PC-9 (cell line): ENCODE measurements around the gene AGO1. TPM values are rescaled to one million over a fixed set of nuclear protein-coding genes. Genes with fewer than 3 reads are reported as not detected.

Experiments
- BruUV-seq: library from RNA; stranded (reverse); fragments of 400-500 nt; replicated peaks from 2 replicates; lab custom pipeline; 2021; lab: Mats Ljungman, UMichigan
- CTCF ChIA-PET: fragments of 300-600 bp; sonication (Branson Sonifier 250); formaldehyde crosslinking; loops from one replicate; lab custom pipeline; 2022; ENCODE audit warnings: antibody characterized with exemption; lab: Charles Lee
- POLR2A ChIA-PET: fragments of 300-600 bp; sonication (Branson Sonifier 250); formaldehyde crosslinking; loops from one replicate; lab custom pipeline; 2022; ENCODE audit warnings: antibody characterized with exemption; ENCODE audit not compliant: unreplicated experiment; lab: Charles Lee
- DNase-seq, 2 experiments: peaks; one replicate each; pipeline versions ENCODE4 v3.0.0 to v3.0.0-alpha.2; 2015 to 2022; ENCODE audit warnings: mixed read lengths in 1 of 2
- H2AFZ ChIP-seq: fragments of 200-600 bp; sonication (generic); 2 replicates; pipeline ENCODE4 v1.8.1; 2017; ENCODE audit warnings: antibody characterized with exemption
- H3F3A ChIP-seq: fragments of 200-600 bp; sonication (generic); 2 replicates; pipeline ENCODE4 v1.8.1; 2017; ENCODE audit warnings: antibody characterized with exemption, mild to moderate bottlenecking, low read depth; ENCODE audit not compliant: insufficient read depth
- H3K27ac ChIP-seq: fragments of 200-600 bp; sonication (generic); 2 replicates; pipeline ENCODE4 v1.6.1; 2016; ENCODE audit warnings: mixed run types
- H3K27me3 ChIP-seq: fragments of 200-600 bp; sonication (generic); 2 replicates; pipeline ENCODE4 v1.6.1; 2016; ENCODE audit warnings: low read depth, mixed run types; ENCODE audit not compliant: insufficient read depth
- H3K36me3 ChIP-seq: fragments of 200-600 bp; sonication (generic); 2 replicates; pipeline ENCODE4 v1.6.1; 2016; ENCODE audit warnings: low read depth, mixed run types
- H3K4me1 ChIP-seq: fragments of 200-600 bp; sonication (generic); replicated peaks from 2 replicates; pipeline ENCODE4 v1.6.1; 2016; ENCODE audit warnings: mixed run types; ENCODE audit not compliant: insufficient read depth
- H3K4me2 ChIP-seq: fragments of 200-600 bp; sonication (generic); 2 replicates; pipeline ENCODE4 v1.6.1; 2017; ENCODE audit warnings: mixed run types
- H3K4me3 ChIP-seq: fragments of 200-600 bp; sonication (generic); 2 replicates; pipeline ENCODE4 v1.6.1; 2016; ENCODE audit warnings: mixed run types
- H3K79me2 ChIP-seq: fragments of 200-600 bp; sonication (generic); 2 replicates; pipeline ENCODE4 v1.6.1; 2017; ENCODE audit warnings: low read depth, mixed run types
- H3K9me2 ChIP-seq: fragments of 200-600 bp; sonication (generic); 2 replicates; pipeline ENCODE4 v1.8.1; 2017; ENCODE audit warnings: mild to moderate bottlenecking; ENCODE audit not compliant: insufficient read depth
- H3K9me3 ChIP-seq: fragments of 200-600 bp; sonication (generic); 2 replicates; pipeline ENCODE4 v1.8.1; 2016; ENCODE audit warnings: low read depth; ENCODE audit not compliant: insufficient read depth
- H4K20me1 ChIP-seq: fragments of 200-600 bp; sonication (generic); 2 replicates; pipeline ENCODE4 v1.8.1; 2017; ENCODE audit not compliant: insufficient read depth
- EZH2 ChIP-seq: fragments of 200-600 bp; sonication (generic); IDR thresholded peaks from 2 replicates; pipeline ENCODE4 v1.8.0; 2017; ENCODE audit warnings: antibody characterized with exemption, low read depth
- intact Hi-C: fragments of 100-400 bp; cut with micrococcal nuclease; formaldehyde crosslinking; loops from one replicate; pipeline ENCODE4 v1.10.0; 2022; ENCODE audit not compliant: unreplicated experiment
- total RNA-seq: library from RNA; stranded (reverse); gene quantifications from 2 replicates; pipeline ENCODE4 v1.2.3, GENCODE V29; 2021
- TF ChIP-seq, protein P1 (sequence below): fragments of 200-600 bp; sonication (generic); conservative IDR thresholded peaks from 2 replicates; pipeline ENCODE4 v1.6.1; 2017; ENCODE audit warnings: mixed run types, antibody characterized with exemption, mild to moderate bottlenecking, moderate library complexity

Gene AGO1
- total RNA-seq, 1 experiment from 2014 or later: 66.0 TPM

DNA sequence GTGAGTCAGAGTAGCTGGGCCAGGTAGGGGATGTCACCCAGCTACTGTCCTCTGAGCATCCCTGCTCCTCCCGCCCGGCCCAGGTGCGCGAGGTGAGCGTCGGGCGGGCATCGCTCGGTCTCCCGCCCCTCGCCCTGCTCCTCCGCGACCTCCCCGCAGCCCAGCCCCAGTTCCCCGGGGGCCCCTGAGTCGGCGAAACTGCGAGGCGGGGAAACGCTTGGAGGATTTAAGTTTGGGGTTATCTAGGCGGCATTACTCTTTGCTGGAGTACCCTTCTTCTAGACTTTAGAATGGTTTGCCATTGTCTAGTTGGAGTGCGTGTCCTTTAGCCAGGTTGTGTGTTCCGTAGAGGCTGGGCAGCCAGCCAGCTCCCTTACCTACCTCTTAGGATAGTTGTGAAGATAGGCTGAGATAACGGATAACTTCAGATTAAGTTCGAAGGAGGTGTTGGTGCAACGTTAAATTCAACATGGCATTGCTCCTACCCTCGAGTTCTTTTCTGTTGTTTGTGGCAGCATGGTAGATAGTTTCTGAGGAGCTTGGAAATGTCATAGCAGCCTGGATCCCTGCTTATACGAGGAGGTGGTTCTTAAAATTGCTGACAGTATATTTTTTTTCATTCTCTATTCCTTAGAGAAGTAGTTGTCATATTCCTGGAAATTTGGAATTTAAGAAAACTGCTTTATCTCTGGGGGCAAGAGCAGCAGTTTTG lies 48.6 kb downstream of the AGO1 start:
- POLR2A ChIA-PET: interaction anchor here (0.5 to 0.9 kb wide), 2 partner anchors 43 to 82 kb away, joined by 5 to 9 read pairs; no protein-coding TSS in a partner anchor
- Histone ChIP-seq H3K36me3 (no peaks in the 10 kb centered on the region), H3K9me2 (no peaks in the 10 kb centered on the region), H3F3A (peaks cover 32% of the 10 kb centered on the region), H3K4me1 (peaks cover 30% of the 10 kb centered on the region), H3K27ac (peak overlapping the region; percentile 90), H3K79me2 (peaks cover 61% of the 10 kb centered on the region), H3K4me3 (peak overlapping the region; percentile 87), H3K27me3 (no peaks in the 10 kb centered on the region), H4K20me1 (peaks cover 26% of the 10 kb centered on the region), H3K4me2 (peak overlapping the region; percentile 96), H3K9me3 (no peaks in the 10 kb centered on the region), H2AFZ (peak overlapping the region; percentile 92)
- DNase-seq: no peak
- TSS peak; percentile 48 for BruUV-seq
- intact Hi-C loops: loop anchor here (1.0 to 2.0 kb wide), 2 partner anchors 49 to 157 kb away; partner anchors contain the start of genes ADPRS and AGO1
- TF ChIP-seq EZH2: no peak
- TF ChIP-seq, protein P1, sequence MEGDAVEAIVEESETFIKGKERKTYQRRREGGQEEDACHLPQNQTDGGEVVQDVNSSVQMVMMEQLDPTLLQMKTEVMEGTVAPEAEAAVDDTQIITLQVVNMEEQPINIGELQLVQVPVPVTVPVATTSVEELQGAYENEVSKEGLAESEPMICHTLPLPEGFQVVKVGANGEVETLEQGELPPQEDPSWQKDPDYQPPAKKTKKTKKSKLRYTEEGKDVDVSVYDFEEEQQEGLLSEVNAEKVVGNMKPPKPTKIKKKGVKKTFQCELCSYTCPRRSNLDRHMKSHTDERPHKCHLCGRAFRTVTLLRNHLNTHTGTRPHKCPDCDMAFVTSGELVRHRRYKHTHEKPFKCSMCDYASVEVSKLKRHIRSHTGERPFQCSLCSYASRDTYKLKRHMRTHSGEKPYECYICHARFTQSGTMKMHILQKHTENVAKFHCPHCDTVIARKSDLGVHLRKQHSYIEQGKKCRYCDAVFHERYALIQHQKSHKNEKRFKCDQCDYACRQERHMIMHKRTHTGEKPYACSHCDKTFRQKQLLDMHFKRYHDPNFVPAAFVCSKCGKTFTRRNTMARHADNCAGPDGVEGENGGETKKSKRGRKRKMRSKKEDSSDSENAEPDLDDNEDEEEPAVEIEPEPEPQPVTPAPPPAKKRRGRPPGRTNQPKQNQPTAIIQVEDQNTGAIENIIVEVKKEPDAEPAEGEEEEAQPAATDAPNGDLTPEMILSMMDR: no peak
- CTCF ChIA-PET: interaction anchor here (0.5 kb wide), 1 partner anchor 90 kb away, joined by 16 read pairs; no protein-coding TSS in a partner anchor

DNA sequence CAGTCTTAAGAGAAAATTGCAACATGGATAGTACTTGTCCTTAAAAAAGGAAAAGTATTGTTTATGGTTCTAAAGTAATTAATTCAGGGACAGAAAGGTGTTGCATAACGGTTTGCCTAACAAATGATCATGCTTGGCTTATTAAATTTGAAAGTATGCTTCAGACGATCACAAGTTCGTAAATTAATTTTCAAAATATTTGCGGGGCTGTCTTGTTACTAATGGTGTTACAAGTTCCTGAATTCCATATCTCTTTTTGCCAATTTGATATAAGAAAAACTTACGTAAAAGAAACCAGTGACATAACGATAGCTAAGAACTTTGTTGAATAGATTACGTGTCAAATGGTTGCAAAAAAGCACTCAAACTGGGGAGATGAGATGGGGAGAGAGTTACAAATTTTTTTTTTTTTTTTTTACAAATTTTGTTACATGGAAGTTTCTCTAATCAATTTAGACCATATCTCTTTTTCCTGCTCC lies 49.2 kb downstream of the AGO1 start:
- H3K27ac ChIP-seq: peak overlapping the region; percentile 90
- peaks cover 67% of the 10 kb centered on the region for H3K79me2 ChIP-seq
- intact Hi-C loops: no loop called here
- H3K4me2 ChIP-seq: peak overlapping the region; percentile 96
- H3K9me3 ChIP-seq: no peaks in the 10 kb centered on the region
- H3K36me3 ChIP-seq: no peaks in the 10 kb centered on the region
- H3K9me2 ChIP-seq: no peaks in the 10 kb centered on the region
- peak overlapping the region; percentile 87 for H3K4me3 ChIP-seq
- BruUV-seq: no TSS peak
- no peak for DNase-seq
- H2AFZ ChIP-seq: 0 out of 2 replicates have a peak overlapping the region, but pooled peaks have one; percentile 92
- peaks cover 30% of the 10 kb centered on the region for H3F3A ChIP-seq
- H4K20me1 ChIP-seq: peaks cover 30% of the 10 kb centered on the region
- no peaks in the 10 kb centered on the region for H3K27me3 ChIP-seq
- peaks cover 30% of the 10 kb centered on the region for H3K4me1 ChIP-seq
- TF ChIP-seq, protein P1: no peak
- no peak for TF ChIP-seq EZH2
- ChIA-PET POLR2A (interaction anchor here (0.6 kb wide), 1 partner anchor 192 kb away, joined by 4 read pairs; no protein-coding TSS in a partner anchor), CTCF (no interaction called here)

DNA sequence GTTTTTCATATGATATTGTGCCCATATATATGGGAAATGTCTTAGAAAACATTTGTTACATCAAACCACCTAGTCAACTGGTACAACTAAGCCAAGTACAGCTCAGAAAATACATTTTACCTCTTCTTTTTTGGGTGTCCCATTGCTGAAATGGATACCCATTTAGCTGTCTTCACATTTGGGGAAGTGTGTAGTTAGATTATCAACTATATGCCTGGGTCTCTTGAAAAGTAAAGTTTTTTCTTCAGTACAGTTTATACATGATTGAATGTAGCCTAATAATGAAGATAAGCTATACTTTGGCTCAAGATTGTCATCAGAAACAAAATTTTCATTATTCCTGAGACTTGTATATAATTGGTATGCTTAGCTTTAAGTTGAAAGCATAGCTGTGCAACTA lies 49.9 kb downstream of the AGO1 start:
- Histone ChIP-seq H3K9me2 (no peaks in the 10 kb centered on the region), H3K27me3 (no peaks in the 10 kb centered on the region), H3K4me1 (peaks cover 30% of the 10 kb centered on the region), H2AFZ (no peak overlapping the region), H3K27ac (no peak overlapping the region), H3K36me3 (no peaks in the 10 kb centered on the region), H3K4me3 (peak overlapping the region; percentile 87; the same call in 1 of the 2 replicates), H3K9me3 (no peaks in the 10 kb centered on the region), H3F3A (peaks cover 24% of the 10 kb centered on the region), H3K79me2 (peaks cover 74% of the 10 kb centered on the region), H4K20me1 (peaks cover 30% of the 10 kb centered on the region), H3K4me2 (peak overlapping the region; percentile 96)
- BruUV-seq: no TSS peak
- no peak for TF ChIP-seq EZH2
- TF ChIP-seq, protein P1: no peak
- CTCF ChIA-PET: no interaction called here
- DNase-seq: no peak
- intact Hi-C loops: no loop called here
- POLR2A ChIA-PET: interaction anchor here (0.6 kb wide), 1 partner anchor 193 kb away, joined by 4 read pairs; no protein-coding TSS in a partner anchor
